Activated CD8-positive, alpha-beta T cell treated with anti-CD3 and anti-CD28 coated beads for 36 hours (primary cell): ENCODE data around the gene FAM50A. TPM values are rescaled to one million over a fixed set of nuclear protein-coding genes. Genes with fewer than 3 reads are reported as not detected.

Experiments used
- ATAC-seq: fragments of 200-7000 bp; cut with Tn5 transposase; one replicate; pipeline ENCODE4 v1.10.0; 2021; ENCODE audit warnings: mild to moderate bottlenecking, moderate library complexity
- CTCF ChIA-PET: fragments of 350-600 bp; sonication (Branson Sonifier 250); formaldehyde crosslinking; loops from one replicate; lab custom pipeline; 2021; ENCODE audit warnings: antibody characterized with exemption; lab: Charles Lee
- POLR2A ChIA-PET: fragments of 350-600 bp; sonication (Branson Sonifier 250); formaldehyde crosslinking; loops from one replicate; lab custom pipeline; 2021; ENCODE audit warnings: antibody characterized with exemption; lab: Charles Lee
- DNase-seq: peaks from one replicate; pipeline ENCODE4 v3.0.0-alpha.2; 2020
- H3K27ac Mint-ChIP-seq: one replicate; pipeline ENCODE4 v1.8.0; 2021; ENCODE audit warnings: mild to moderate bottlenecking, mixed read lengths
- H3K27me3 Mint-ChIP-seq: one replicate; pipeline ENCODE4 v1.8.0; 2021; ENCODE audit warnings: mixed read lengths
- H3K36me3 Mint-ChIP-seq: one replicate; pipeline ENCODE4 v1.8.0; 2021; ENCODE audit warnings: low read depth, mixed read lengths
- H3K4me1 Mint-ChIP-seq: one replicate; pipeline ENCODE4 v1.8.0; 2021; ENCODE audit warnings: low read depth, mixed read lengths
- H3K4me3 Mint-ChIP-seq: one replicate; pipeline ENCODE4 v1.8.0; 2021; ENCODE audit warnings: mild to moderate bottlenecking, moderate library complexity, mixed read lengths
- H3K9me3 Mint-ChIP-seq: one replicate; pipeline ENCODE4 v1.8.0; 2021; ENCODE audit warnings: mixed read lengths
- intact Hi-C: fragments of 100-400 bp; cut with micrococcal nuclease; formaldehyde crosslinking; loops from one replicate; pipeline ENCODE4 v1.10.0; 2022
- total RNA-seq, 2 experiments: library from RNA; stranded (reverse); gene quantifications; one replicate each; pipeline ENCODE4 v1.2.3, GENCODE V29; 2021
- TF ChIP-seq, protein P1 (sequence below): fragments of 200-600 bp; IDR thresholded peaks from one replicate; pipeline ENCODE4 v1.8.0; 2022; ENCODE audit warnings: antibody characterized with exemption, mild to moderate bottlenecking

FAM50A gene
- total RNA-seq, 2 experiments from 2014 or later, result 43.6 to 47.5 TPM

DNA sequence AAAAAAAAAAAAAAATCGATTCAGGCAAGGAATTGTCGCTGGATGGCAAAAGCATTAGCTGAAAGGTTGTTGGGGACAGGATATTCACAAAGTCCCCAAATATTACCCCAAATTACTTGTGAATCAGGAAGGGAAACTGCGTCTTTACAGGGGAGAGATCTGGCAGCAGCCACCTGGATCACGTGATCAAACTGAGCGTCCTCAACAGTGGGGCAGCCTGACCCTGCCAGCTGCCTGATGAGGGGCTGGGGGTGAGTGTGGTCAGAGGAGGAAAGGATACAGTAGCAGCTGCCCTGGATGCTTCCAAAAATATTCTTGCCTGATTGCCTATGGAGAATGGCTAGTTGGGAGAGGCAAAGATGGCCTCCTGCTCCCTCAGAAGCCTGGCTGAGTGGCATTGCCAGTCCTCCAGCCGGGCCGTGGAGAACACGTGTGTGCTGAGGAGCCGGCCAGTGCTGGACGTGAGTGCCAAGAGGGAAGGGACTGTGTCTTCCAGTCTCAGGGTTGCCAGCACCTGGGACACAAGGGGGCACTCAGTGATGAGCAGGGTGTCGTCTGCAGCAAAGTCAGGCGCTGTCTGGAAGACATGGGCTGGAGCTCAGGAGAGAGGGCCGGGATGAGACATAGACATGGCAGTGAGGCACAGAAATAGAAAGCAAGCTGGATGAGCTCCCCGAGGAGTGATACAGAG, 38.1 kb downstream of the FAM50A start:
- Mint-ChIP-seq H3K4me3 (no peak overlapping the region), H3K4me1 (peaks cover 12% of the 10 kb centered on the region), H3K36me3 (peaks cover 12% of the 10 kb centered on the region), H3K9me3 (no peaks in the 10 kb centered on the region), H3K27ac (no peak overlapping the region), H3K27me3 (no peaks in the 10 kb centered on the region)
- ATAC-seq (no peak), DNase-seq (no peak)
- intact Hi-C loops, result no loop called here
- TF ChIP-seq, protein P1, sequence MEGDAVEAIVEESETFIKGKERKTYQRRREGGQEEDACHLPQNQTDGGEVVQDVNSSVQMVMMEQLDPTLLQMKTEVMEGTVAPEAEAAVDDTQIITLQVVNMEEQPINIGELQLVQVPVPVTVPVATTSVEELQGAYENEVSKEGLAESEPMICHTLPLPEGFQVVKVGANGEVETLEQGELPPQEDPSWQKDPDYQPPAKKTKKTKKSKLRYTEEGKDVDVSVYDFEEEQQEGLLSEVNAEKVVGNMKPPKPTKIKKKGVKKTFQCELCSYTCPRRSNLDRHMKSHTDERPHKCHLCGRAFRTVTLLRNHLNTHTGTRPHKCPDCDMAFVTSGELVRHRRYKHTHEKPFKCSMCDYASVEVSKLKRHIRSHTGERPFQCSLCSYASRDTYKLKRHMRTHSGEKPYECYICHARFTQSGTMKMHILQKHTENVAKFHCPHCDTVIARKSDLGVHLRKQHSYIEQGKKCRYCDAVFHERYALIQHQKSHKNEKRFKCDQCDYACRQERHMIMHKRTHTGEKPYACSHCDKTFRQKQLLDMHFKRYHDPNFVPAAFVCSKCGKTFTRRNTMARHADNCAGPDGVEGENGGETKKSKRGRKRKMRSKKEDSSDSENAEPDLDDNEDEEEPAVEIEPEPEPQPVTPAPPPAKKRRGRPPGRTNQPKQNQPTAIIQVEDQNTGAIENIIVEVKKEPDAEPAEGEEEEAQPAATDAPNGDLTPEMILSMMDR, result no peak
- ChIA-PET POLR2A (interaction anchor here (0.7 kb wide), 1 partner anchor 8 kb away, joined by 3 read pairs; no protein-coding TSS in a partner anchor), CTCF (interaction anchor here (0.8 kb wide), 1 partner anchor 8 kb away, joined by 3 read pairs; the partner anchor contains the start of gene SLC10A3)

DNA sequence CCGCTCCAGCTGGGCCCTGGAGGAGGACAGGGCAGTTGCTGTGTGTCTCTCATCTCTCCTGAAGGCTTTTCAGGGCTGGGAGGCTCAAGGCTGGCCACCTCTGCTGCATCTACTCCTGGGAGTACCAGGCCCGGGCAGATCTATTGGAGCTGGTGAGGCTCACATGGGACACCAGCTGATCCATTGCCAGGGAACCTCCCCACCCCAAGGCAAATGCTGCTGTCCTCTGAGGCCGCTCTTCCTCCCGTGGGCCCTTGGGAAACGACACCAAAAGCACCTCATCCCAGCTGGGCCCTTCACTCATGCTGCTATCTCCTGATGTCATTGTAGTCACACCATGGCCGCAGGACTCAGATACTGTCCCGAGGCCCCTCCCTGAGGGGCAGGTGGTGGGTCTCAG, 38.8 kb downstream of the FAM50A start:
- TF ChIP-seq, protein P1, result no peak
- Mint-ChIP-seq H3K27ac (no peak overlapping the region), H3K36me3 (peaks cover 14% of the 10 kb centered on the region), H3K4me3 (no peak overlapping the region), H3K27me3 (no peaks in the 10 kb centered on the region), H3K9me3 (no peaks in the 10 kb centered on the region), H3K4me1 (peaks cover 12% of the 10 kb centered on the region)
- ChIA-PET CTCF (no interaction called here), POLR2A (no interaction called here)
- DNase-seq (no peak), ATAC-seq (no peak)
- intact Hi-C loops, result no loop called here

DNA sequence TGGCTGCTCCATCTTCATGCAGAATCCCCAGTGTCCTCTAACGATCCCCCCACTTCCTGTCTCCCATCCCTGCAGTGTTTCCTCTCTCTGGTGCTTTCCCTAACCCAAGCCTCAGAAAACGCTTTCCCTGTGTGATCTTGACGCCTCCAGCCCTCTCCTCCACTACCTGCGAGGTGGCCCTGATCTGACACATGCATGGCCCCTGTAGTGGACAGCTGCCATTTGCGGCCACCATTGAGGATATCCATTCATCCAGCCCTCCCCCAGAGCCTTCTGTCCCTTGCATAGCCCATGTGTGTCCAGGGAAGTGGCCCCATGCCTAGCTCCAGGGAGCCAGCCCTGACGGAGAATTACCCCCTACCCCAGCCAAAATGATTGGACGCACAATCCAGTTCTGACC, 39.4 kb downstream of the FAM50A start:
- Mint-ChIP-seq H3K27me3 (no peaks in the 10 kb centered on the region), H3K4me1 (peaks cover 16% of the 10 kb centered on the region), H3K36me3 (peaks cover 18% of the 10 kb centered on the region), H3K4me3 (peak overlapping the region; percentile 7), H3K27ac (peak overlapping the region; percentile 38), H3K9me3 (no peaks in the 10 kb centered on the region)
- ChIA-PET POLR2A (no interaction called here), CTCF (no interaction called here)
- TF ChIP-seq, protein P1, result no peak
- no peak for DNase-seq
- ATAC-seq, result no peak
- intact Hi-C loops, result no loop called here

DNA sequence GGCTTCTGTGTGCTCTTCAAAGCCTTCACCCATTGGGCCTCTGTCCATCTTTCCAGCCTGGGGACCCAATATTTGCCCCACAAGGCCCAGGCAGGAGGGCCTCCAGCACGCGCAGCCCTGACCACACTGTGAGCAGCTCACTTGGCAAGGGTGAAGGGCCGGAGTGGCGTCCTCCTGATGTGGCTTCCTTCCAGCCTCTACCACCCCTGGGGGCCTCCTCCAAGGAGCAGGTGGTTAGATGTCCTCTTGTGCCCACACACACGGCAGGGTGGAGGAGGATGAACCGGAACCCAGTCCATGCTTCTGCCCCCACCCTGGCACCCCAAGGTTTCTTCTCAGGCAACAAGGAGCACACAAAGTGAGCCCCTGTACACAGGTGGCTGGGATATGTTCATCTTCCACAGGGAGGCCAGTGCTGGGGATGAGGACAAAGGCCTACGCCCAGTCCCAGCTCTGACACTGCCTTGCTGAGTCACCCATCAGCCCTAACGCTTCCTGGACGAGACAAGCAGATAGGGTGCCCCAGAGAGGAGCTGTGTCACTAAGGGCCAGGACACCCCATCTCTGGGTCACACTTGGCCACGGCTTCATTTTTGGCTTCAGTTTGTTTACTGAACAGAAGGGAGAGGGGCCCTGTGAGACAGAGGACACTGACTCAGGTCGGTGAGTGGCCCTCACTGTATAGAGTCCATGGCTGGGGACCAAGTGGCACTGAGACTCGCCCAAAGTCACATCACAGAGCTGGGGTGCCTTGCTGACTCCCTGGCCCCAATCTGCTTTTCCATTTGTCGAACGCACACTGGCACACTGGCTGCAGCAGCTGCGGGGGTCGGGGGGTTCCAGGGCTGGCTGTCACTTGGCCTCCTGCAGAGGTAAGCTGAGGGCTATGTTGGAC, 40.6 kb downstream of the FAM50A start:
- Mint-ChIP-seq H3K4me1 (peaks cover 23% of the 10 kb centered on the region), H3K4me3 (peak overlapping the region; percentile 71), H3K9me3 (no peaks in the 10 kb centered on the region), H3K27ac (peak overlapping the region; percentile 46), H3K27me3 (no peaks in the 10 kb centered on the region), H3K36me3 (peaks cover 18% of the 10 kb centered on the region)
- intact Hi-C loops, result no loop called here
- ChIA-PET CTCF (no interaction called here), POLR2A (interaction anchor here (0.6 to 1.2 kb wide), 3 partner anchors 9 to 582 kb away, joined by 3 read pairs; no protein-coding TSS in a partner anchor)
- TF ChIP-seq, protein P1, result no peak
- DNase-seq, result peak; percentile 17
- no peak for ATAC-seq
